ENCODE data around the gene HSPA2.
"Not testable (repeated sequence)": the region's sequence is repeated elsewhere in the genome, so short reads cannot be mapped to it uniquely, and the experiment has no call there.

The HSPA2 gene

DNA sequence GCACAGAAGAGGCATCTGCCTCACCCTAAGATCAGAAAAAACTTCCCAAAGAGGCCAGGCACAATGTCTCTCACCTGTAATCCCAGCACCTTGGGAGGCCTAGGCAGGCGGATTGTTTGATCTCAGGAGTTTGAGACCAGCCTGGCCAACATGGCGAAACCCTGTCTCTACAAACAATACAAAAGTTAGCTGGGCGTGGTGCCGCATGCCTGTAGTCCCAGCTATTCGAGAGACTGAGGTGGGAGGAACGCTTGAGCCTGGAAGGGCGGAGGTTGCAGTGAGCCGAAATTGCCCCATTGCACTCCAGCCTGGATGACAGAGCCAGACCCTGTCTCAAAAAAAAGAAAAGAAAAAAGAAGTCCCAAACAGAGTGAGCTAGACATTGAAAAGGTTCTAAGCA, 31.5 kb upstream of the HSPA2 start:
- Mint-ChIP-seq H3K9me3 (no peaks in the 10 kb centered on the region), H3K36me3 (ENCODE audit: low read depth) (peaks cover 4% of the 10 kb centered on the region), H3K4me1 (peaks cover 62% of the 10 kb centered on the region), H3K27ac (peak overlapping the region; percentile 45), H3K4me3 (no peak overlapping the region), H3K27me3 (ENCODE audit: low read depth, poor library complexity) (no peaks in the 10 kb centered on the region)
- no peak for DNase-seq
- TF ChIP-seq, protein P1, sequence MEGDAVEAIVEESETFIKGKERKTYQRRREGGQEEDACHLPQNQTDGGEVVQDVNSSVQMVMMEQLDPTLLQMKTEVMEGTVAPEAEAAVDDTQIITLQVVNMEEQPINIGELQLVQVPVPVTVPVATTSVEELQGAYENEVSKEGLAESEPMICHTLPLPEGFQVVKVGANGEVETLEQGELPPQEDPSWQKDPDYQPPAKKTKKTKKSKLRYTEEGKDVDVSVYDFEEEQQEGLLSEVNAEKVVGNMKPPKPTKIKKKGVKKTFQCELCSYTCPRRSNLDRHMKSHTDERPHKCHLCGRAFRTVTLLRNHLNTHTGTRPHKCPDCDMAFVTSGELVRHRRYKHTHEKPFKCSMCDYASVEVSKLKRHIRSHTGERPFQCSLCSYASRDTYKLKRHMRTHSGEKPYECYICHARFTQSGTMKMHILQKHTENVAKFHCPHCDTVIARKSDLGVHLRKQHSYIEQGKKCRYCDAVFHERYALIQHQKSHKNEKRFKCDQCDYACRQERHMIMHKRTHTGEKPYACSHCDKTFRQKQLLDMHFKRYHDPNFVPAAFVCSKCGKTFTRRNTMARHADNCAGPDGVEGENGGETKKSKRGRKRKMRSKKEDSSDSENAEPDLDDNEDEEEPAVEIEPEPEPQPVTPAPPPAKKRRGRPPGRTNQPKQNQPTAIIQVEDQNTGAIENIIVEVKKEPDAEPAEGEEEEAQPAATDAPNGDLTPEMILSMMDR (IDR thresholded peaks at IDR 0.05): no peak

DNA sequence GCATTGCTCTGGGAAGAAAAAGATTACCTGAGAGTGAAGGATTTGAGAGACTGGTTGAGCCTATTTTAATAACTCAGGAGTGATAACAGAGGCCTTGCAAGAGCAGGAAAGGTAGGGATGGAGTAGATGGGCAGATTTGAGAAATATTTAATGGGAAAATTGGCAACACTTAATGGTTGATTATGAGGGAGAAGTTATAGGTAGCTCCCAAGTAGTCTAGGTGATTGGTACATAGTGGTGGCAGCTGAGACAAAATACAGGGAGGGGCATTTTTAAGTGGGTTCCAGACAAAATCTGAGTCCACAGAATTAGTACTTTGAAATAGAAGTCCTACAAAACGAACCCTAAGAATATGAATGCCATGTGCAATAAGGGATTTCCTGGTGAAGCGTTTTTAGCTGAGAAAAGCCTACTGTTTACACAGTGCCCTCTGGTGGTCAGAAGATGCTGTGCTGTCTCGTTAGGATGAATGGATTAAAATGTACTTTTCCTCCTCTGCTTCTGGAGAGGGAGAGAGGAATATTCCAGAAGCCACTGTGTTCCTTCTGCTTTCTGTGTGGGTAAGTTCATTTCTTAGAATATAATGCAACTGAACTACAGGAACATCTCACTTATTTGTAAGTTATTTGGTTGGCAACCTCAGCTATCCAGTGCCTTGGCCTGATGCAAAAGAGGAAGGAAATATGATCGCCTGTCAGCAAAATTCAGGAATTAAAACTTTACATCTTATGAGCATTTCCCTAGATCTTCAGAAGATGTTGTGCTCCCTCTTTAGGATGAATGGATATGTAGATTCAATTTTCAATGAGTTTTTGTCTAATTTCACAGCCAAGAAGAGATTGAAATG, 29.5 kb upstream of the HSPA2 start:
- TF ChIP-seq, protein P1 (IDR thresholded peaks at IDR 0.05): peak; percentile 94
- no peaks in the 10 kb centered on the region for H3K27me3 Mint-ChIP-seq (ENCODE audit: low read depth, poor library complexity)
- no peak overlapping the region for H3K4me3 Mint-ChIP-seq
- peaks cover 5% of the 10 kb centered on the region for H3K36me3 Mint-ChIP-seq (ENCODE audit: low read depth)
- H3K9me3 Mint-ChIP-seq: no peaks in the 10 kb centered on the region
- no peak overlapping the region for H3K27ac Mint-ChIP-seq
- peaks cover 52% of the 10 kb centered on the region for H3K4me1 Mint-ChIP-seq
- DNase-seq: peak; percentile 67

- Mint-ChIP-seq H3K9me3 (no peaks in the 10 kb centered on the region), H3K4me1 (peaks cover 32% of the 10 kb centered on the region), H3K4me3 (no peak overlapping the region), H3K27ac (no peak overlapping the region), H3K36me3 (ENCODE audit: low read depth) (peaks cover 5% of the 10 kb centered on the region), H3K27me3 (ENCODE audit: low read depth, poor library complexity) (no peaks in the 10 kb centered on the region)
- TF ChIP-seq, protein P1 (IDR thresholded peaks at IDR 0.05): no peak
- no peak for DNase-seq
Measured at GRCh38 chr14:64513271-64513670, 27.3 kb upstream of the HSPA2 start.

- TF ChIP-seq, protein P1 (IDR thresholded peaks at IDR 0.05): no peak
- peaks cover 5% of the 10 kb centered on the region for H3K36me3 Mint-ChIP-seq (ENCODE audit: low read depth)
- DNase-seq: no peak
- no peaks in the 10 kb centered on the region for H3K27me3 Mint-ChIP-seq (ENCODE audit: low read depth, poor library complexity)
- H3K4me1 Mint-ChIP-seq: peaks cover 16% of the 10 kb centered on the region
- H3K4me3 Mint-ChIP-seq: no peak overlapping the region
- no peak overlapping the region for H3K27ac Mint-ChIP-seq
- no peaks in the 10 kb centered on the region for H3K9me3 Mint-ChIP-seq
Measured at GRCh38 chr14:64515053-64515452, 25.5 kb upstream of the HSPA2 start.

DNA sequence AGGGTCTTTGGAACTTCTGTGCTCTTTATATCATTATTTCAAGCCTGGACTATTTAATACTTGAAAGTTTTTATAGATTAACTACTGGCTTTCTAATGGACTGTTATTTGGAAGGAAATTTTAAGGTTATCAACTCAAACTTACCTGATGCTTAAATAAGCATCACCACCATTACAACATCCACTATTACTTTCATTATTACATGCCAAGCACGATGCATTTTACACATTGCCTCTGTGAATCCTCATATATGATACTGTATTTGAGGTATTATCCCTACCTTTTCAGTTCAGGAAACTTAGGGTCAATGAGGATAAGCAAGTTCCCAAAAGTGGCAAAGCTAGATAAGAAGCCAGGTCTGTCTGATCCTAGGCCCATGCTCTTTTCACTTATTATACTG, 23.6 kb upstream of the HSPA2 start:
- no peaks in the 10 kb centered on the region for H3K9me3 Mint-ChIP-seq
- H3K27me3 Mint-ChIP-seq (ENCODE audit: low read depth, poor library complexity): no peaks in the 10 kb centered on the region
- no peaks in the 10 kb centered on the region for H3K4me1 Mint-ChIP-seq
- no peak for DNase-seq
- H3K36me3 Mint-ChIP-seq (ENCODE audit: low read depth): peaks cover 16% of the 10 kb centered on the region
- H3K4me3 Mint-ChIP-seq: no peak overlapping the region
- TF ChIP-seq, protein P1 (IDR thresholded peaks at IDR 0.05): no peak
- no peak overlapping the region for H3K27ac Mint-ChIP-seq

GRCh38 chr14:64517667-64518066, 22.9 kb upstream of the HSPA2 start:
- H3K9me3 Mint-ChIP-seq; H3K4me3 Mint-ChIP-seq; DNase-seq; H3K27me3 Mint-ChIP-seq (ENCODE audit: low read depth, poor library complexity); H3K4me1 Mint-ChIP-seq; H3K27ac Mint-ChIP-seq: not testable (repeated sequence)
- H3K36me3 Mint-ChIP-seq (ENCODE audit: low read depth): peaks cover 16% of the 10 kb centered on the region

All from nephron progenitor cell (in vitro differentiated cells).